Panc1 (cell line): Measurements from ENCODE around the gene FXYD4. TPM values are rescaled to one million over a fixed set of nuclear protein-coding genes. Genes with fewer than 3 reads are reported as not detected.
A peak's percentile ranks its signal among the peaks of the same experiment; 100 is the strongest.

Experiments
- ATAC-seq: fragments of 200-7000 bp; cut with Tn5 transposase; 2 replicates; pipeline ENCODE4 v1.9.1; 2020; ENCODE audit warnings: mild to moderate bottlenecking, moderate library complexity
- BruUV-seq: library from RNA; stranded (reverse); fragments of 400-500 nt; replicated peaks from 2 replicates; lab custom pipeline; 2021; lab: Mats Ljungman, UMichigan
- CTCF ChIA-PET: fragments of 300-600 bp; sonication (Branson Sonifier 250); formaldehyde crosslinking; loops from one replicate; lab custom pipeline; 2022; ENCODE audit warnings: antibody characterized with exemption; lab: Charles Lee
- POLR2A ChIA-PET: fragments of 300-600 bp; sonication (Branson Sonifier 250); formaldehyde crosslinking; loops from one replicate; lab custom pipeline; 2022; ENCODE audit warnings: antibody characterized with exemption; lab: Charles Lee
- DNase-seq: peaks from one replicate; pipeline ENCODE4 v3.0.0-alpha.2; 2010; ENCODE audit warnings: low read depth, low spot score
- H3K27ac ChIP-seq: 2 replicates; pipeline ENCODE4 v1.5.1; 2011; ENCODE audit warnings: mild to moderate bottlenecking, low read length, inconsistent platforms
- H3K27me3 ChIP-seq: fragments of 200-500 bp; sonication (Bioruptor generic); 2 replicates; pipeline ENCODE4 v1.6.0; 2014; ENCODE audit warnings: low read length, inconsistent platforms; ENCODE audit not compliant: control insufficient read depth, insufficient read depth
- H3K36me3 ChIP-seq: fragments of 200-500 bp; sonication (Bioruptor generic); 2 replicates; pipeline ENCODE4 v1.5.1; 2014; ENCODE audit warnings: inconsistent platforms, mild to moderate bottlenecking, low read length, moderate library complexity; ENCODE audit not compliant: control insufficient read depth, insufficient read depth
- H3K4me1 ChIP-seq: 2 replicates; pipeline ENCODE4 v1.5.1; 2011; ENCODE audit warnings: inconsistent platforms, mild to moderate bottlenecking, low read length, moderate library complexity; ENCODE audit not compliant: control insufficient read depth, insufficient read depth
- H3K4me3 ChIP-seq, 2 experiments: 2 replicates each; pipeline ENCODE4 v1.5.1; 2011 to 2012; ENCODE audit warnings: low read depth in 2 of 2, low read length in 2 of 2, mild to moderate bottlenecking in 2 of 2, inconsistent platforms in 1 of 2, moderate library complexity in 1 of 2
- H3K9me3 ChIP-seq: fragments of 200-500 bp; sonication (Bioruptor generic); 2 replicates; pipeline ENCODE4 v1.5.1; 2014; ENCODE audit warnings: low read depth, mild to moderate bottlenecking, inconsistent platforms, low read length, moderate library complexity; ENCODE audit not compliant: control insufficient read depth, insufficient read depth
- CTCF ChIP-seq: fragments of 450-650 bp; IDR thresholded peaks from 2 replicates; pipeline ENCODE4 v1.5.1; 2017; ENCODE audit warnings: mild to moderate bottlenecking
- POLR2AphosphoS5 ChIP-seq: IDR thresholded peaks from 2 replicates; pipeline ENCODE4 v1.6.1; 2012; ENCODE audit warnings: mild to moderate bottlenecking, low read depth, low read length, moderate library complexity
- SIN3A ChIP-seq: IDR thresholded peaks from 2 replicates; pipeline ENCODE4 v1.6.1; 2012; ENCODE audit warnings: low read depth, mild to moderate bottlenecking, low read length, moderate library complexity, borderline replicate concordance; ENCODE audit not compliant: insufficient read depth
- TCF7L2 ChIP-seq: IDR thresholded peaks from 2 replicates; pipeline ENCODE4 v1.6.1; 2011; ENCODE audit warnings: mild to moderate bottlenecking, low read depth, low read length, inconsistent platforms
- in situ Hi-C: cut with HindIII; loops from 2 replicates; pipeline ENCODE4 v1.10.0; 2016; ENCODE audit warnings: low sequenced_read_pairs, low pct_unique_long_range_greater_than_20kb
- intact Hi-C: fragments of 100-400 bp; cut with micrococcal nuclease; formaldehyde crosslinking; loops from one replicate; pipeline ENCODE4 v1.10.0; 2022; ENCODE audit not compliant: unreplicated experiment
- total RNA-seq: library from RNA; stranded (reverse); gene quantifications from one replicate; pipeline ENCODE4 v1.2.1, GENCODE V29; 2021; ENCODE audit not compliant: unreplicated experiment
- TF ChIP-seq, protein P1 (sequence below), 2 experiments: IDR thresholded peaks; 2 replicates each; pipeline ENCODE4 v1.6.1; 2011 to 2012; ENCODE audit warnings: low read depth in 2 of 2, control low read depth in 1 of 2, low read length in 1 of 2, mild to moderate bottlenecking in 1 of 2, moderate library complexity in 1 of 2; ENCODE audit not compliant: insufficient read depth in 1 of 2

The FXYD4 gene
- total RNA-seq, 1 experiment from 2014 or later: not detected

DNA sequence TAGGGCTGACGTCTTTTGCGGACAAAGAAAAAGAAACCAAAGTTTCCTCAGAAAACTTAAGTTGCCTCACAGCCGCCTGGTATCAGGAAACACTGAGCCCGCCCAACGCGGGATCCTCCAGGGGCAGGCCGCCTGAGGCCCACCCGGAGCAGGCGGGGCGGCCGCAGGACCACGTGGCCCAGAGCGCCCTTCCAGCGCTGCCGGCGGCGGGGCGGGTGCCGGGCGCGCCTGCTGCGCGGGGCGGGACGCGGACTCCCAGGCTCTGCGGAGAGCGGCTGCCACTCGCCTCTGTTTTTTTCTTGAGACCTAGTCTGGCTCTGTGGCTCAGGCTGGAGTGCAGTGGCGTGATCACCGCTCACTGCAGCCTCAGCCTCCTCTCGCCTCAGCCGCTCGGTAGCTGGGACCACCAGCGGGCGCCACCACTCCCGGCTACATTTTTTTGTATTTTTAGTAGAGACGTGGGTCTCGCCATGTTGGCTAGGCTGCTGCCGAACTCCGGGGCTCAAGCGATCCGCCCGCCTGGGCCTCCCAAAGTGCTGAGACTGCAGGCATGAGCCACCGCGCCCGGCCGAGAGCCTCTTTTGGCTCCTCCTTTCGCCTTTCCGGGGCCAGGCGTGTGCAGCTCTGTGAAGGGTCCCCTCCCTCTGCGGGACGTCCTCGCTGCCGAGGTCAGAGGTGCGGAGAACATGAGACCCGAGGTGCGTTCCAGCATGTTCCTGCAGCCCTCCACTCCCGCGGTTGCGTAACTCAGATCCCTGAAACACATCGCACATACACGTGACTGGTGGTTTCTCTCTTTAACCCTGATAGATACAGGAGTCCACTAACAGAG is 49.1 kb downstream of the FXYD4 start:
- peaks cover 13% of the 10 kb centered on the region for H3K4me1 ChIP-seq
- H3K4me3 ChIP-seq: peak overlapping the region; percentile 46 to 67
- no TSS peak for BruUV-seq
- ChIA-PET CTCF (interaction anchor here (0.6 kb wide), 1 partner anchor 217 kb away, joined by 3 read pairs; no protein-coding TSS in a partner anchor), POLR2A (interaction anchor here (0.6 kb wide), 2 partner anchors 14 to 104 kb away, joined by 3 read pairs; no protein-coding TSS in a partner anchor)
- no peaks in the 10 kb centered on the region for H3K27me3 ChIP-seq
- in situ Hi-C loops (no loop called here), intact Hi-C loops (no loop called here)
- H3K36me3 ChIP-seq: no peaks in the 10 kb centered on the region
- peak overlapping the region; percentile 98 for H3K27ac ChIP-seq
- H3K9me3 ChIP-seq: no peaks in the 10 kb centered on the region
- ATAC-seq (peak; percentile 97), DNase-seq (no peak)
- TF ChIP-seq, protein P1, sequence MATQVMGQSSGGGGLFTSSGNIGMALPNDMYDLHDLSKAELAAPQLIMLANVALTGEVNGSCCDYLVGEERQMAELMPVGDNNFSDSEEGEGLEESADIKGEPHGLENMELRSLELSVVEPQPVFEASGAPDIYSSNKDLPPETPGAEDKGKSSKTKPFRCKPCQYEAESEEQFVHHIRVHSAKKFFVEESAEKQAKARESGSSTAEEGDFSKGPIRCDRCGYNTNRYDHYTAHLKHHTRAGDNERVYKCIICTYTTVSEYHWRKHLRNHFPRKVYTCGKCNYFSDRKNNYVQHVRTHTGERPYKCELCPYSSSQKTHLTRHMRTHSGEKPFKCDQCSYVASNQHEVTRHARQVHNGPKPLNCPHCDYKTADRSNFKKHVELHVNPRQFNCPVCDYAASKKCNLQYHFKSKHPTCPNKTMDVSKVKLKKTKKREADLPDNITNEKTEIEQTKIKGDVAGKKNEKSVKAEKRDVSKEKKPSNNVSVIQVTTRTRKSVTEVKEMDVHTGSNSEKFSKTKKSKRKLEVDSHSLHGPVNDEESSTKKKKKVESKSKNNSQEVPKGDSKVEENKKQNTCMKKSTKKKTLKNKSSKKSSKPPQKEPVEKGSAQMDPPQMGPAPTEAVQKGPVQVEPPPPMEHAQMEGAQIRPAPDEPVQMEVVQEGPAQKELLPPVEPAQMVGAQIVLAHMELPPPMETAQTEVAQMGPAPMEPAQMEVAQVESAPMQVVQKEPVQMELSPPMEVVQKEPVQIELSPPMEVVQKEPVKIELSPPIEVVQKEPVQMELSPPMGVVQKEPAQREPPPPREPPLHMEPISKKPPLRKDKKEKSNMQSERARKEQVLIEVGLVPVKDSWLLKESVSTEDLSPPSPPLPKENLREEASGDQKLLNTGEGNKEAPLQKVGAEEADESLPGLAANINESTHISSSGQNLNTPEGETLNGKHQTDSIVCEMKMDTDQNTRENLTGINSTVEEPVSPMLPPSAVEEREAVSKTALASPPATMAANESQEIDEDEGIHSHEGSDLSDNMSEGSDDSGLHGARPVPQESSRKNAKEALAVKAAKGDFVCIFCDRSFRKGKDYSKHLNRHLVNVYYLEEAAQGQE (IDR thresholded peaks at IDR 0.05; ENCODE audit: insufficient read depth in 1 of 2, low read depth in 2 of 2, low read length in 1 of 2): no peak
- no peak for TF ChIP-seq TCF7L2
- peak; percentile 93 for TF ChIP-seq POLR2AphosphoS5
- no peak for TF ChIP-seq CTCF
- no peak for TF ChIP-seq SIN3A

- H3K9me3 ChIP-seq: no peaks in the 10 kb centered on the region
- no peaks in the 10 kb centered on the region for H3K27me3 ChIP-seq
- peak overlapping the region; percentile 46 to 67 for H3K4me3 ChIP-seq
- no peak for ATAC-seq
- no peak for DNase-seq
- no TSS peak for BruUV-seq
- intact Hi-C loops: no loop called here
- TF ChIP-seq, protein P1 (IDR thresholded peaks at IDR 0.05; ENCODE audit: insufficient read depth in 1 of 2, low read depth in 2 of 2, low read length in 1 of 2): no peak
- TF ChIP-seq CTCF: no peak
- no peak for TF ChIP-seq SIN3A
- no peak for TF ChIP-seq POLR2AphosphoS5
- TF ChIP-seq TCF7L2: no peak
- peak overlapping the region; percentile 98 for H3K27ac ChIP-seq
- CTCF ChIA-PET: interaction anchor here (0.6 kb wide), 1 partner anchor 218 kb away, joined by 3 read pairs; no protein-coding TSS in a partner anchor
- in situ Hi-C loops: no loop called here
- no peaks in the 10 kb centered on the region for H3K36me3 ChIP-seq
- peaks cover 13% of the 10 kb centered on the region for H3K4me1 ChIP-seq
- POLR2A ChIA-PET: interaction anchor here (0.5 to 0.6 kb wide), 2 partner anchors 13 to 40 kb away, joined by 3 to 8 read pairs; no protein-coding TSS in a partner anchor
Measured at GRCh38 chr10:43421201-43421507, 49.7 kb downstream of the FXYD4 start.
